GM08714 (cell line): ENCODE results near the gene FECH.

Experiments used
- H3K4me3 ChIP-seq: fragments of 200-500 bp; sonication (Bioruptor generic); 2 replicates; pipeline ENCODE4 v1.5.1; 2014; ENCODE audit warnings: mild to moderate bottlenecking, low read length, inconsistent platforms
- ZNF274 ChIP-seq: IDR thresholded peaks from 2 replicates; pipeline ENCODE4 v1.6.1; 2012; ENCODE audit warnings: mild to moderate bottlenecking, low read depth, low read length

FECH gene

GRCh38 chr18:57589161-57589560, 2.7 kb upstream of the FECH start:
- no peak for TF ChIP-seq ZNF274
- H3K4me3 ChIP-seq: no peak overlapping the region

GRCh38 chr18:57587098-57587661, 678 bp upstream of the FECH start:
- TF ChIP-seq ZNF274: no peak
- no peak overlapping the region; the same call in 1 of the 2 replicates for H3K4me3 ChIP-seq

GRCh38 chr18:57585855-57586250, 649 bp downstream of the FECH start:
- H3K4me3 ChIP-seq: peak overlapping the region; percentile 90
- TF ChIP-seq ZNF274: no peak

GRCh38 chr18:57585421-57585820, 1.1 kb downstream of the FECH start:
- no peak for TF ChIP-seq ZNF274
- peak overlapping the region; percentile 90 for H3K4me3 ChIP-seq

GRCh38 chr18:57584444-57584843, 2.1 kb downstream of the FECH start:
- H3K4me3 ChIP-seq: no peak overlapping the region
- TF ChIP-seq ZNF274: no peak

- H3K4me3 ChIP-seq: no peak overlapping the region
- no peak for TF ChIP-seq ZNF274
These were observed 3.1 kb downstream of the FECH start for GRCh38 chr18:57583297-57583835.

- TF ChIP-seq ZNF274: no peak
These were observed 5.1 kb downstream of the FECH start for GRCh38 chr18:57581301-57581934.

GRCh38 chr18:57579934-57580333, 6.6 kb downstream of the FECH start:
- TF ChIP-seq ZNF274: no peak
- no peak overlapping the region for H3K4me3 ChIP-seq

More at GRCh38 chr18:57581301-57581934, 5.1 kb downstream of the FECH start:
- H3K4me3 ChIP-seq: no peak overlapping the region

GRCh38 chr18:57576316-57576715, 10.2 kb downstream of the FECH start:
- H3K4me3 ChIP-seq: no peak overlapping the region

GRCh38 chr18:57575542-57575941, 11.0 kb downstream of the FECH start:
- no peak overlapping the region for H3K4me3 ChIP-seq
- TF ChIP-seq ZNF274: no peak

More at GRCh38 chr18:57576316-57576715, 10.2 kb downstream of the FECH start:
- TF ChIP-seq ZNF274: no peak

GRCh38 chr18:57574866-57575265, 11.6 kb downstream of the FECH start:
- no peak for TF ChIP-seq ZNF274
- no peak overlapping the region for H3K4me3 ChIP-seq

GRCh38 chr18:57570162-57570561, 16.3 kb downstream of the FECH start:
- H3K4me3 ChIP-seq: no peak overlapping the region
- no peak for TF ChIP-seq ZNF274

- no peak for TF ChIP-seq ZNF274
- H3K4me3 ChIP-seq: no peak overlapping the region
These were observed 17.4 kb downstream of the FECH start for GRCh38 chr18:57569133-57569532.

- H3K4me3 ChIP-seq: no peak overlapping the region
- TF ChIP-seq ZNF274: no peak
These were observed 24.6 kb downstream of the FECH start for GRCh38 chr18:57561728-57562423.

- no peak for TF ChIP-seq ZNF274
- H3K4me3 ChIP-seq: no peak overlapping the region
These were observed 25.2 kb downstream of the FECH start for GRCh38 chr18:57561261-57561660.
